HCT116 (cell line): ENCODE results near the gene AMMECR1. TPM values are rescaled to one million over a fixed set of nuclear protein-coding genes. Genes with fewer than 3 reads are reported as not detected.

Experiments used
- ATAC-seq: fragments of 200-7000 bp; cut with Tn5 transposase; 2 replicates; pipeline ENCODE4 v1.9.1; 2020; ENCODE audit warnings: mild to moderate bottlenecking, moderate library complexity
- BruUV-seq: library from RNA; stranded (reverse); fragments of 400-500 nt; replicated peaks from 2 replicates; lab custom pipeline; 2021; lab: Mats Ljungman, UMichigan
- CTCF ChIA-PET: fragments of 300-600 bp; sonication (Branson Sonifier 250); formaldehyde crosslinking; loops from one replicate; lab custom pipeline; 2021; ENCODE audit warnings: antibody characterized with exemption; lab: Charles Lee
- POLR2A ChIA-PET: fragments of 300-600, 350-600 bp; sonication (Branson Sonifier 250); formaldehyde crosslinking; loops from one replicate; lab custom pipeline; 2021; ENCODE audit warnings: antibody characterized with exemption; lab: Charles Lee
- RAD21 ChIA-PET, 2 experiments: fragments of 300-600 bp; sonication (Branson Sonifier 250); formaldehyde crosslinking; loops; one replicate each; lab custom pipeline; 2023; ENCODE audit warnings: low total read pairs in 2 of 2; ENCODE audit not compliant: uncharacterized antibody in 2 of 2, unreplicated experiment in 2 of 2, low non-redundant PET in 1 of 2; lab: Charles Lee
- DNase-seq: peaks from one replicate; pipeline ENCODE4 v3.0.0-alpha.2; 2010; ENCODE audit warnings: low read depth, low spot score
- H2AFZ ChIP-seq: fragments of 200-600 bp; shearing (Covaris generic), sonication (generic); 2 replicates; pipeline ENCODE4 v1.6.1; 2017; ENCODE audit warnings: low read depth, mixed run types, mixed read lengths, antibody characterized with exemption, low read length; ENCODE audit not compliant: poor library complexity, severe bottlenecking
- H3K27ac ChIP-seq: 2 replicates; pipeline ENCODE4 v1.5.1; 2012; ENCODE audit warnings: low read depth, low read length
- H3K27me3 ChIP-seq: fragments of 200-600 bp; sonication (generic); 2 replicates; pipeline ENCODE4 v1.6.1; 2016; ENCODE audit warnings: mixed run types, low read length, mixed read lengths; ENCODE audit not compliant: insufficient read depth
- H3K36me3 ChIP-seq, 2 experiments: fragments of 200-500 bp in 1 of 2; fragments of 200-600 bp in 1 of 2; sonication (Bioruptor generic) in 1 of 2; sonication (generic) in 1 of 2; 2 replicates each; pipeline versions ENCODE4 v1.5.1 to v1.6.1; 2014 to 2016; ENCODE audit warnings: low read length in 2 of 2, inconsistent platforms in 1 of 2, mixed read lengths in 1 of 2, mixed run types in 1 of 2; ENCODE audit not compliant: insufficient read depth in 2 of 2, control insufficient read depth in 1 of 2
- H3K4me1 ChIP-seq, 2 experiments: fragments of 200-600 bp in 1 of 2; sonication (generic) in 1 of 2; 2 replicates each; pipeline versions ENCODE4 v1.5.1 to v1.6.1; 2012 to 2017; ENCODE audit warnings: low read length in 2 of 2, inconsistent platforms in 1 of 2, mild to moderate bottlenecking in 1 of 2, mixed read lengths in 1 of 2, mixed run types in 1 of 2, moderate library complexity in 1 of 2; ENCODE audit not compliant: insufficient read depth in 2 of 2, control insufficient read depth in 1 of 2
- H3K4me2 ChIP-seq: fragments of 200-600 bp; sonication (generic); 2 replicates; pipeline ENCODE4 v1.6.1; 2017; ENCODE audit warnings: mixed run types, low read length, mixed read lengths
- H3K4me3 ChIP-seq, 2 experiments: fragments of 200-600 bp in 1 of 2; sonication (generic) in 1 of 2; replicated peaks in 1 of 2; 2 replicates each; pipeline ENCODE4 v1.5.1; 2011 to 2016; ENCODE audit warnings: low read length in 2 of 2, control low read depth in 1 of 2, low read depth in 1 of 2, mild to moderate bottlenecking in 1 of 2, mixed read lengths in 1 of 2, mixed run types in 1 of 2
- H3K79me2 ChIP-seq: fragments of 200-600 bp; sonication (generic); 2 replicates; pipeline ENCODE4 v1.6.1; 2017; ENCODE audit warnings: mild to moderate bottlenecking, mixed run types, low read length, moderate library complexity, mixed read lengths; ENCODE audit not compliant: insufficient read depth
- H3K9ac ChIP-seq: fragments of 200-600 bp; sonication (generic); 2 replicates; pipeline ENCODE4 v1.6.1; 2016; ENCODE audit warnings: low read length, mixed read lengths
- H3K9me2 ChIP-seq: fragments of 200-600 bp; sonication (generic), shearing (Covaris generic); 2 replicates; pipeline ENCODE4 v1.6.1; 2017; ENCODE audit warnings: mixed run types, mild to moderate bottlenecking, moderate library complexity; ENCODE audit not compliant: insufficient read depth
- H3K9me3 ChIP-seq, 2 experiments: fragments of 200-500 bp in 1 of 2; fragments of 200-600 bp in 1 of 2; sonication (Bioruptor generic) in 1 of 2; sonication (generic) in 1 of 2; 2 replicates each; pipeline ENCODE4 v1.6.1; 2014 to 2017; ENCODE audit warnings: low read length in 2 of 2, mixed read lengths in 2 of 2, inconsistent platforms in 1 of 2, low read depth in 1 of 2, mild to moderate bottlenecking in 1 of 2, mixed run types in 1 of 2, moderate library complexity in 1 of 2; ENCODE audit not compliant: control insufficient read depth in 1 of 2, insufficient read depth in 1 of 2
- H4K20me1 ChIP-seq: fragments of 200-600 bp; sonication (generic), shearing (Covaris generic); 2 replicates; pipeline ENCODE4 v1.6.1; 2017; ENCODE audit warnings: mixed run types, mild to moderate bottlenecking, moderate library complexity; ENCODE audit not compliant: insufficient read depth
- CTCF ChIP-seq, 3 experiments: fragments of 200-600 bp in 1 of 3; sonication (generic) in 1 of 3; IDR thresholded peaks in 2 of 3; conservative IDR thresholded peaks in 1 of 3; 2 replicates each; pipeline ENCODE4 v1.5.1; 2012 to 2017; ENCODE audit warnings: low read depth in 2 of 3, low read length in 2 of 3, antibody characterized with exemption in 1 of 3, borderline replicate concordance in 1 of 3, control low read depth in 1 of 3, mild to moderate bottlenecking in 1 of 3, mixed read lengths in 1 of 3, mixed run types in 1 of 3, moderate library complexity in 1 of 3; ENCODE audit not compliant: insufficient read depth in 1 of 3
- POLR2AphosphoS5 ChIP-seq: IDR thresholded peaks from 2 replicates; pipeline ENCODE4 v1.6.1; 2011; ENCODE audit warnings: mild to moderate bottlenecking, low read depth, low read length, moderate library complexity
- REST ChIP-seq: IDR thresholded peaks from 2 replicates; pipeline ENCODE4 v1.6.1; 2012; ENCODE audit warnings: low read depth
- ZBTB33 ChIP-seq: IDR thresholded peaks from 2 replicates; pipeline ENCODE4 v1.6.1; 2011; ENCODE audit warnings: mild to moderate bottlenecking, low read length, moderate library complexity; ENCODE audit not compliant: insufficient replicate concordance; ENCODE audit errors: extremely low read depth
- intact Hi-C: fragments of 100-400 bp; cut with micrococcal nuclease; formaldehyde crosslinking; loops from 2 replicates; pipeline ENCODE4 v1.10.0; 2022
- total RNA-seq: library from RNA; stranded (reverse); gene quantifications from one replicate; pipeline ENCODE4 v1.2.1, GENCODE V29; 2021; ENCODE audit not compliant: unreplicated experiment

Gene AMMECR1
- total RNA-seq, 1 experiment from 2014 or later: 9.2 TPM

GRCh38 chrX:110276778-110277177, 41.1 kb downstream of the AMMECR1 start:
- H3K4me3 ChIP-seq: no peak overlapping the region
- intact Hi-C loops: no loop called here
- DNase-seq: no peak
- H3K9me2 ChIP-seq: no peaks in the 10 kb centered on the region
- H3K9ac ChIP-seq: no peak overlapping the region
- no TSS peak for BruUV-seq
- ATAC-seq: no peak
- no peak overlapping the region for H3K27ac ChIP-seq
- H3K27me3 ChIP-seq: no peaks in the 10 kb centered on the region
- H3K36me3 ChIP-seq: no peaks in the 10 kb centered on the region
- H4K20me1 ChIP-seq: no peaks in the 10 kb centered on the region
- no peaks in the 10 kb centered on the region for H3K79me2 ChIP-seq
- POLR2A ChIA-PET: no interaction called here
- CTCF ChIA-PET: no interaction called here
- TF ChIP-seq CTCF (IDR thresholded peaks at IDR 0.05 in 2 of 3, conservative IDR thresholded peaks at IDR 0.05 in 1 of 3; ENCODE audit: borderline replicate concordance in 1 of 3, insufficient read depth in 1 of 3, low read depth in 2 of 3, low read length in 2 of 3) (no peak), ZBTB33 (no peak), REST (no peak), POLR2AphosphoS5 (no peak)
- no peaks in the 10 kb centered on the region for H3K9me3 ChIP-seq
- no peak overlapping the region for H3K4me2 ChIP-seq
- RAD21 ChIA-PET: no interaction called here
- H2AFZ ChIP-seq: no peak overlapping the region
- H3K4me1 ChIP-seq: peaks cover 0 to 4% of the 10 kb centered on the region in 2 experiments; a peak in 1 of 4 replicates
